NB4 (cell line): Measurements from ENCODE around the gene CLASP1.

Source experiments
- CTCF ChIP-seq: IDR thresholded peaks from one replicate; pipeline ENCODE4 v1.5.1; 2012; ENCODE audit warnings: low read depth, low read length
- POLR2A ChIP-seq: IDR thresholded peaks from 2 replicates; pipeline ENCODE4 v1.6.1; 2011; ENCODE audit warnings: mild to moderate bottlenecking; ENCODE audit not compliant: insufficient read length; ENCODE audit errors: extremely low read depth

GRCh38 chr2:121456325-121456724 is 192.9 kb downstream of the CLASP1 start:
- no peak for TF ChIP-seq CTCF
- no peak for TF ChIP-seq POLR2A
